ENCODE data around the gene CA14. TPM values are rescaled to one million over a fixed set of nuclear protein-coding genes. Genes with fewer than 3 reads are reported as not detected.
"Not testable (repeated sequence)": the region's sequence is repeated elsewhere in the genome, so short reads cannot be mapped to it uniquely, and the experiment has no call there.

CA14 gene
- total RNA-seq, 2 donors from 2014 or later = not detected

GRCh38 chr1:150235852-150236613 is 21.5 kb upstream of the CA14 start, which contains the start of gene ANP32E:
TSS of gene ANP32E (minus strand) at chr1:150236112. CDS start at chr1:150235786, 326 bp downstream.
- Histone ChIP-seq H3K27ac (peak within 1 kb of the TSS; percentile 71 to 94 (median 84)), H3K4me1 (peaks cover 25% of the 10 kb centered on the region), H3K36me3 (replicated peaks in 1 of 2; ENCODE audit: insufficient read depth in 1 of 2, low read depth in 2 of 2) (no peaks in the 10 kb centered on the region), H3K4me3 (peak within 1 kb of the TSS; percentile 71 to 77), H3K9me3 (no peaks in the 10 kb centered on the region), H3K27me3 (no peaks in the 10 kb centered on the region)
- DNase-seq (peak; percentile 94 to 98 (median 96)), ATAC-seq (peak; percentile 97)
- peak; percentile 58 to 96 (median 96) for TF ChIP-seq POLR2A (IDR thresholded peaks at IDR 0.05)
- peak in 4 of 7 experiments; percentile 22 to 58 (median 43) for TF ChIP-seq CTCF (IDR thresholded peaks at IDR 0.05)
- 0% methylated on average over 33 of the region's 33 CpGs for WGBS, 2 donors
- intact Hi-C loops (cut with DNase I) = no loop called here

- peaks cover 25% of the 10 kb centered on the region for H3K4me1 ChIP-seq
- TF ChIP-seq CTCF (IDR thresholded peaks at IDR 0.05) (no peak), POLR2A (IDR thresholded peaks at IDR 0.05) (no peak)
- ATAC-seq (no peak), DNase-seq (no peak)
- intact Hi-C loops (cut with DNase I) = no loop called here
- 19 to 28% methylated on average over 10 of the region's 10 CpGs for WGBS, 2 donors
- peak overlapping the region; percentile 6 to 25 for H3K4me3 ChIP-seq
- peak overlapping the region in 1 of 4 donors; percentile 87 for H3K27ac ChIP-seq
- no peaks in the 10 kb centered on the region for H3K27me3 ChIP-seq
- no peaks in the 10 kb centered on the region for H3K9me3 ChIP-seq
- no peaks in the 10 kb centered on the region for H3K36me3 ChIP-seq (replicated peaks in 1 of 2; ENCODE audit: insufficient read depth in 1 of 2, low read depth in 2 of 2)
Measured at GRCh38 chr1:150236614-150237100, 20.9 kb upstream of the CA14 start.

- 80 to 86% methylated on average over 13 of the region's 13 CpGs for WGBS, 2 donors
- H3K4me1 ChIP-seq = peaks cover 25% of the 10 kb centered on the region
- DNase-seq; H3K36me3 ChIP-seq (replicated peaks in 1 of 2; ENCODE audit: insufficient read depth in 1 of 2, low read depth in 2 of 2); ATAC-seq; H3K4me3 ChIP-seq; intact Hi-C loops (cut with DNase I); H3K9me3 ChIP-seq; H3K27ac ChIP-seq; H3K27me3 ChIP-seq: not testable (repeated sequence)
Measured at GRCh38 chr1:150237176-150237575, 20.4 kb upstream of the CA14 start.

- DNase-seq (no peak), ATAC-seq (no peak)
- Histone ChIP-seq H3K4me1 (peaks cover 22% of the 10 kb centered on the region), H3K27me3 (no peaks in the 10 kb centered on the region), H3K27ac (no peak overlapping the region), H3K36me3 (replicated peaks in 1 of 2; ENCODE audit: insufficient read depth in 1 of 2, low read depth in 2 of 2) (no peaks in the 10 kb centered on the region), H3K9me3 (no peaks in the 10 kb centered on the region), H3K4me3 (no peak overlapping the region)
- TF ChIP-seq POLR2A (IDR thresholded peaks at IDR 0.05) = no peak
- TF ChIP-seq CTCF (IDR thresholded peaks at IDR 0.05) = no peak
- 90% methylated on average over 21 of the region's 21 CpGs for WGBS, 2 donors
- intact Hi-C loops (cut with DNase I) = no loop called here
Measured at GRCh38 chr1:150237746-150238145, 19.8 kb upstream of the CA14 start.

- TF ChIP-seq CTCF (IDR thresholded peaks at IDR 0.05) = no peak
- no peak for TF ChIP-seq POLR2A (IDR thresholded peaks at IDR 0.05)
- Histone ChIP-seq H3K4me3 (no peak overlapping the region), H3K27ac (no peak overlapping the region), H3K4me1 (no peaks in the 10 kb centered on the region), H3K36me3 (replicated peaks in 1 of 2; ENCODE audit: insufficient read depth in 1 of 2, low read depth in 2 of 2) (no peaks in the 10 kb centered on the region), H3K27me3 (no peaks in the 10 kb centered on the region), H3K9me3 (no peaks in the 10 kb centered on the region)
- ATAC-seq = no peak
- intact Hi-C loops (cut with DNase I) = no loop called here
- 97 to 100% methylated on average over 3 of the region's 3 CpGs for WGBS, 2 donors
- no peak for DNase-seq
Measured at GRCh38 chr1:150243003-150243402, 14.6 kb upstream of the CA14 start.

Measured in body of pancreas (tissue), 4 donors.